Measurements from ENCODE around the gene ACVR2A.

GRCh38 chr2:147924647-147925046, 79.8 kb downstream of the ACVR2A start:
- TF ChIP-seq CTCF (IDR thresholded peaks at IDR 0.05) (no peak), EZH2 (IDR thresholded peaks at IDR 0.05; ENCODE audit: borderline replicate concordance, insufficient read depth, low read depth, low read length, poor library complexity, severe bottlenecking) (no peak)
